Dedifferentiated amniotic fluid mesenchymal stem cell (primary cell): Measurements from ENCODE around the gene MAD1L1.
"Not testable (repeated sequence)": the region's sequence is repeated elsewhere in the genome, so short reads cannot be mapped to it uniquely, and the experiment has no call there.

Experiments
- DNase-seq: peaks from one replicate; pipeline ENCODE4 v3.0.0-alpha.2; 2016; ENCODE audit errors: extremely low spot score

The MAD1L1 gene

GRCh38 chr7:2068693-2069471, 163.9 kb downstream of the MAD1L1 start:
- DNase-seq = no peak

- no peak for DNase-seq
These were observed 166.4 kb downstream of the MAD1L1 start for GRCh38 chr7:2066251-2066919.

- DNase-seq = no peak
These were observed 167.2 kb downstream of the MAD1L1 start for GRCh38 chr7:2065528-2065927.

- DNase-seq = no peak
These were observed 169.0 kb downstream of the MAD1L1 start for GRCh38 chr7:2063563-2064260.

- no peak for DNase-seq
These were observed 170.1 kb downstream of the MAD1L1 start for GRCh38 chr7:2062648-2063047.

GRCh38 chr7:2060701-2061100, 172.0 kb downstream of the MAD1L1 start:
- no peak for DNase-seq

GRCh38 chr7:2059964-2060700, 172.6 kb downstream of the MAD1L1 start:
- DNase-seq = no peak

- DNase-seq = not testable (repeated sequence)
These were observed 174.5 kb downstream of the MAD1L1 start for GRCh38 chr7:2058246-2058645.

GRCh38 chr7:2055956-2056355, 176.8 kb downstream of the MAD1L1 start:
- no peak for DNase-seq

- DNase-seq = no peak
These were observed 177.8 kb downstream of the MAD1L1 start for GRCh38 chr7:2054927-2055326.

- no peak for DNase-seq
These were observed 179.3 kb downstream of the MAD1L1 start for GRCh38 chr7:2053395-2053794.

GRCh38 chr7:2052657-2053048, 180.1 kb downstream of the MAD1L1 start:
- DNase-seq = no peak

- DNase-seq = no peak
These were observed 180.8 kb downstream of the MAD1L1 start for GRCh38 chr7:2051707-2052656.

- DNase-seq = no peak
These were observed 182.3 kb downstream of the MAD1L1 start for GRCh38 chr7:2050511-2050866.

- DNase-seq = no peak
These were observed 182.8 kb downstream of the MAD1L1 start for GRCh38 chr7:2049782-2050510.

GRCh38 chr7:2049111-2049781, 183.5 kb downstream of the MAD1L1 start:
- DNase-seq = no peak

- DNase-seq = no peak
These were observed 184.2 kb downstream of the MAD1L1 start for GRCh38 chr7:2048531-2048930.

- DNase-seq = no peak
These were observed 184.7 kb downstream of the MAD1L1 start for GRCh38 chr7:2048006-2048405.
